ENCODE results near the gene CEPT1.

CEPT1 gene

DNA sequence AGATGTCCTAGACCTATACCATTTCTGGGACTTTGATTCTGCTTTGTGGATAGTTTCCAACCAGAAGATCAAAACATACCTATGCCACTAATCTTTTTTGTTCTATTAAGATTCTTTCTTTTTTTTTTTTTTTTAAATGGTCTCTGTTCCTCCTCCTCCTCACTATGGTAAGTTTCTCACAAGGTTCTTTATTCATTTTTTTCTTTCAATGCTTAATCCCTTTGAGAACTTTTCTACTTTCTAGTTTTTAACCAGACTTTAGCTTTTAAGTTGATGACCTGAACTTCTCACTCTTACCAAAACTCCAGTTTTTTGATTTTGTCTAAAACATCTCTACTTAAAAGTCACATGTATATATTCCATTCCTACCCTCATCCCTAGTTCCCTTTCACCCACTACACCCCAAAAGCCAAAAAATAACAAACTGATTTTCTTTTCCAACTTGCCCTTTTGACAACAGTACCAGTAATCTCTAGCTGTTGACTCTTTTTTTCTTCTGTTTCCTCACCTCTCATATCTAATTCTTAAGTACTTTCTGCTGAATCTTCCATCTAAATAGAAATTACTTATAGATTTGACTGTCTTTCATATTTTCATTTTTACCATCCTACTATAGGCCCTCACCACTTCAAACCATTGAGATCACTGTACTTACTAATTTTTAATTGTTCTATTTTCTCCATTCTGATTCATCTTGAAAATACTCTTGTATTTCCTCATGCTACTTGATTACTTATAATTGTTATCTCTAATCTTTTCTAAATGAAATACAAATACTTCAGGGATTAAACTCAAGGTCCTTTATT lies 6.1 kb downstream of the CEPT1 start:
- Histone ChIP-seq H3K36me3 (ENCODE audit: control insufficient read depth, insufficient read depth, low read length) (peaks cover 5% of the 10 kb centered on the region; the same call in 1 of the 2 replicates), H3K9me3 (ENCODE audit: control insufficient read depth, insufficient read depth, low read length) (no peaks in the 10 kb centered on the region), H3K27ac (ENCODE audit: low read length) (no peak overlapping the region), H3K27me3 (ENCODE audit: control insufficient read depth, insufficient read depth, low read length) (no peaks in the 10 kb centered on the region), H3K4me1 (ENCODE audit: control insufficient read depth, insufficient read depth, low read length) (no peaks in the 10 kb centered on the region), H3K4me3 (ENCODE audit: low read length) (no peak overlapping the region)
- no peak for DNase-seq (ENCODE audit: low read depth, low spot score)

DNA sequence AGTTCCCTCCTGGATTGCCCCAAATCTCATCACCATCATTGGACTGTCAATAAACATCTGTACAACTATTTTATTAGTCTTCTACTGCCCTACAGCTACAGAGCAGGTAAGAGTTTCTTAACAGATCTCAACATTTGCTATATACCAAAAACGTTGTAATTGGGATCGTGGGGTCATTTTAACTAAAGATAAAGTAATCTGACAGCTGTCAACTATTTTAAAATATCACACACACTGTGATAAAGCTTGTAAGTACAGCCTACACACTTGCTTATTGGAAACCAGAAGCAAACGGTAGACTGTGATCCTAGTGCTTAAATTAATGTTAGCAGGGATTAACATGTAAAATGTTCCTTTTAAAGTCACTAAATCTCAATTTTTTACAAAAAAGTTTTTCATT lies 7.9 kb downstream of the CEPT1 start:
- H3K36me3 ChIP-seq (ENCODE audit: control insufficient read depth, insufficient read depth, low read length), result peaks cover 5% of the 10 kb centered on the region; the same call in 1 of the 2 replicates
- no peak overlapping the region for H3K27ac ChIP-seq (ENCODE audit: low read length)
- H3K9me3 ChIP-seq (ENCODE audit: control insufficient read depth, insufficient read depth, low read length), result no peaks in the 10 kb centered on the region
- WGBS (ENCODE audit: insufficient coverage, insufficient read length), result no CpG with 5 or more reads among the region's 3 CpGs
- H3K4me1 ChIP-seq (ENCODE audit: control insufficient read depth, insufficient read depth, low read length), result no peaks in the 10 kb centered on the region
- DNase-seq (ENCODE audit: low read depth, low spot score), result no peak
- no peak overlapping the region for H3K4me3 ChIP-seq (ENCODE audit: low read length)
- H3K27me3 ChIP-seq (ENCODE audit: control insufficient read depth, insufficient read depth, low read length), result no peaks in the 10 kb centered on the region

DNA sequence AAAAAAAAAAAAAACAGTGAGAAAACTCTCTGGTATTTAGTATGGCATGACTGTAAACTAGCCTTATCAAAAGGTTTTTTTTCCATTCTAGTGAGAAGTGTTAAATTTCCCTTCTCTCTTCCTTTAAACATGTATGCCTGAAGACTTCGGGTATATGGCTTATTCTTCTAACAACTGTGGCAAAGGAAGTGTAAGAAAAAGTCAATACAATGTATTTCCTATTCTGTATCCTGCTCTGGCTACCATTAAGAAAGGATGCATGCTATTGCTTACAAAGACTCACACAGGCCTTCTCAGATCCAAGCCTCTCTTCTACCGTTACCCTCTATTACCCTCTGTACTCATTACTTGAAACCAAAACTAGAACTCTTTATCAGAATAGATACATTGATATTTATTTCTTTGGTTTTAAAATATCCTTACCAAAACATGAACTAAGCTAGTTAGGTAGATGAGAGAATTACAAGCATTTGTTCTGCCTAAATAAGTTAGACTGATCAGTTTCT lies 8.4 kb downstream of the CEPT1 start:
- no CpG with 5 or more reads among the region's 2 CpGs for WGBS (ENCODE audit: insufficient coverage, insufficient read length)
- no peaks in the 10 kb centered on the region for H3K9me3 ChIP-seq (ENCODE audit: control insufficient read depth, insufficient read depth, low read length)

DNA sequence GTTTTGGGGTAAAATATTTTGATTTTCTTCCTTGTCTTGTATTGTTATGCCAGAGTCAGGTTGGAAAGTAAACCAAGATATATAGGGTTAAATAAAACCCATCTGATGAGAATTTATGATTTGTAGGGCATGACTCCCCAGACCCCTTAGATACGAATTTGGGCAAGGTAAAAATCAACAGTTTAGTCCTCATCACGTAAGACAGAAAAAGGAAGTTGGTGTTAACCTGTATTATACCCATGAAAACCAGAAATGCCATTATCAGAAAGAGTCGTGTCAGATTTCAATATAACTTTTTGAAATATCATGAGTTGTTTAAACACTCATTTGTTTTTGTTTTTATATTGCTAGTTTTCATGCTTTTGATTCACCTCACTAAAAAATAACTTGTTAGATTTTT lies 11.8 kb downstream of the CEPT1 start:
- Histone ChIP-seq H3K4me1 (ENCODE audit: control insufficient read depth, insufficient read depth, low read length) (no peaks in the 10 kb centered on the region), H3K27me3 (ENCODE audit: control insufficient read depth, insufficient read depth, low read length) (no peaks in the 10 kb centered on the region), H3K9me3 (ENCODE audit: control insufficient read depth, insufficient read depth, low read length) (no peaks in the 10 kb centered on the region), H3K4me3 (ENCODE audit: low read length) (no peak overlapping the region), H3K36me3 (ENCODE audit: control insufficient read depth, insufficient read depth, low read length) (peaks cover 5% of the 10 kb centered on the region; the same call in 1 of the 2 replicates), H3K27ac (ENCODE audit: low read length) (no peak overlapping the region)
- DNase-seq (ENCODE audit: low read depth, low spot score), result no peak
- no CpG with 5 or more reads among the region's 3 CpGs for WGBS (ENCODE audit: insufficient coverage, insufficient read length)

More for the DNA sequence above, 8.4 kb downstream of the CEPT1 start:
- no peak overlapping the region for H3K27ac ChIP-seq (ENCODE audit: low read length)
- peaks cover 5% of the 10 kb centered on the region; the same call in 1 of the 2 replicates for H3K36me3 ChIP-seq (ENCODE audit: control insufficient read depth, insufficient read depth, low read length)
- H3K4me3 ChIP-seq (ENCODE audit: low read length), result no peak overlapping the region
- H3K27me3 ChIP-seq (ENCODE audit: control insufficient read depth, insufficient read depth, low read length), result no peaks in the 10 kb centered on the region
- DNase-seq (ENCODE audit: low read depth, low spot score), result no peak
- no peaks in the 10 kb centered on the region for H3K4me1 ChIP-seq (ENCODE audit: control insufficient read depth, insufficient read depth, low read length)

DNA sequence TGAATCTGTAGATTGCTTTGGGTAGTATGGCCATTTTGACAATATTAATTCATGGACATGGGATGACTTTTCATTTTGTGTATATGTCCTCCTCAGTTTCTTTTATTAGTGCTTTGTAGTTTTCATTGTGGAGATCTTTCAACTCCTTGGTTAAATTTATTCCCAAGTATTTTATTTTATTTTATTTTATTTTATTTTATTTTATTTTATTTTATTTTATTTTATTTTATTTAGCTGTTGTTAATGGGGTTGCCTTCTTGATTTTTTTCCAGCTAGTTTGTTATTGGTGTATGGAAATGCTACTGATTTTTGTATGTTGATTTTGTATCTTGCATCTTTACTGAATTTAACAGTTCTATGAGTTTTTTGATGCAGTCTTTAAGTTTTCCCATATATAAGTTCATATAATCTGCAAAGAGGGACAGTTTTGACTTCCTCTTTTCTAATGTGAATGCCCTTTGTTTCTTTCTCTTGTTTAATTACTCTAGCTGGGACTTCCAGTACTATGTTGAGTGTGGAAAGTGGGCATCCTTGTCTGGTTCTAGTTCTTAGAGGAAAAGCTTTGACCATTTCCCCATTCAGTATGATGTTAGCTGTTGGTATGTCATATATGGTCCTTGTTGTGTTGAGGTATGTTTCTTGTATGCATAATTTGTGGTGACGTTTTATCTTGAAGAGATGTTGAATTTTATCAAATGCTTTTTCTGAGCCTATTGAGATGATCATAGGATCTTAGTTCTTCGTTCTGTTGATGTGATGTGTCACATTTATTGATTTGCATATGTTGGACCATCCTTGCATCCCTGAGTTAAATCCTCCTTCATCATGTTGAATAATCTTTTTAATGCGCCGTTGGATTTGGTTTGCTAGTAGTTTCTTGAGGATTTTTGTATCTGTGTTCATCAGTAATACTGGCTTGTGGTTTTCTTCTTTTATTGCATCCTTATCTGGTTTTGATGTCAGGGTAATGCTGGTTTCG lies 14.3 kb downstream of the CEPT1 start:
- Histone ChIP-seq H3K4me3 (ENCODE audit: low read length) (no peak overlapping the region), H3K27ac (ENCODE audit: low read length) (no peak overlapping the region), H3K27me3 (ENCODE audit: control insufficient read depth, insufficient read depth, low read length) (no peaks in the 10 kb centered on the region), H3K4me1 (ENCODE audit: control insufficient read depth, insufficient read depth, low read length) (no peaks in the 10 kb centered on the region), H3K36me3 (ENCODE audit: control insufficient read depth, insufficient read depth, low read length) (no peaks in the 10 kb centered on the region), H3K9me3 (ENCODE audit: control insufficient read depth, insufficient read depth, low read length) (no peaks in the 10 kb centered on the region)
- no CpG with 5 or more reads among the region's 5 CpGs for WGBS (ENCODE audit: insufficient coverage, insufficient read length)
- no peak for DNase-seq (ENCODE audit: low read depth, low spot score)

DNA sequence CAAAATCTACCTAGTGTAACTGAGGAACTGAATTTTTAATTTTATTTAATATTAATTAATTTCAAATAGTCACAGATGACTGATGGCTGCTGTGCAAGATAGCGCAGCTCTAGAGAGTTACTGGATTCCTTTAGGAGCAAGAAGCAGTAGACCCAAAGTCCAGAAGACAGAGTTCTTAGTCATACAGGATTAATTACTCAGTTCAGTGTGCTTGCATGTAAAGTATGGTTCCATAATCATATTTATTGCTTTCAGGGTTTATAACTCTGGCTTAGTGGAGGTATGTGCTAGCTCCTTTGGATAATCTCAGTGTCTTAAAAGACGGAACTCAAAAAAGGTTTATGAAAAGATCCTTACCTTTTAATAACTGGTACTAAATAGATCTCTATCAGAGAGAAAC lies 17.4 kb downstream of the CEPT1 start:
- H3K27me3 ChIP-seq (ENCODE audit: control insufficient read depth, insufficient read depth, low read length), result no peaks in the 10 kb centered on the region
- DNase-seq (ENCODE audit: low read depth, low spot score), result no peak
- no CpG with 5 or more reads among the region's 2 CpGs for WGBS (ENCODE audit: insufficient coverage, insufficient read length)
- H3K9me3 ChIP-seq (ENCODE audit: control insufficient read depth, insufficient read depth, low read length), result no peaks in the 10 kb centered on the region
- no peak overlapping the region for H3K4me3 ChIP-seq (ENCODE audit: low read length)
- H3K27ac ChIP-seq (ENCODE audit: low read length), result no peak overlapping the region
- no peaks in the 10 kb centered on the region for H3K4me1 ChIP-seq (ENCODE audit: control insufficient read depth, insufficient read depth, low read length)
- H3K36me3 ChIP-seq (ENCODE audit: control insufficient read depth, insufficient read depth, low read length), result no peaks in the 10 kb centered on the region

DNA sequence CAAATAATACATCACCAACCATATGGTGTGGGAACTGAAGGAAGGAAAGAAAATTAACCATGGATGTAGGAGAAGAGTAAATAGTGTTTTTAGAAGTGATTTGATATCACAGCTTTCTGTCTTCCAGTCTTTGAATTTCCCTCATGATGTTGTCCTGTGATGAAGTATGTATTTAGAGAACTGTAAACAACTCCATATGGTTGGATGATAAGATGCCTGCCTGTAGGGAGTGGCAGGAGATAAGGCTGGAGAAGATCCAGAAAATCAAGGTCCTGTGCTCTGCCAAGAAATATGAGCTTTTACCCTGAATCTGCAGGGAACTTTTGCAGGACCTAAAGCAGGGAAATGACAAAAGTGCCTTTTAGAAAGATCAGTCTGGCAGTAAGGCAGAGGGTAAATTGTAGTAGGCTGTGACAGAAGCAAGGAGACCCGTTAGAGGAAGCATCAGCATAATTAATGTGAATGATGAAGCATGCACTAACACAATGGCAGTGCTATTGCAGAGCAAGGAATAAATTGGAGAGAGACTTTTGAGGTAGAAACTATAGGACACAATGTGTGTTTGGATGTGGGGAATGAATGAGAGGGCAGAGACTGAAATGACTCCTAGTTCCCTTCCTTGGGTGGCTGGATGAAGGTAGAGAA lies 21.9 kb downstream of the CEPT1 start:
- H3K4me3 ChIP-seq (ENCODE audit: low read length), result no peak overlapping the region
- H3K36me3 ChIP-seq (ENCODE audit: control insufficient read depth, insufficient read depth, low read length), result no peaks in the 10 kb centered on the region
- DNase-seq (ENCODE audit: low read depth, low spot score), result no peak
- no peaks in the 10 kb centered on the region for H3K27me3 ChIP-seq (ENCODE audit: control insufficient read depth, insufficient read depth, low read length)
- no peaks in the 10 kb centered on the region for H3K4me1 ChIP-seq (ENCODE audit: control insufficient read depth, insufficient read depth, low read length)
- no peak overlapping the region for H3K27ac ChIP-seq (ENCODE audit: low read length)
- no peaks in the 10 kb centered on the region for H3K9me3 ChIP-seq (ENCODE audit: control insufficient read depth, insufficient read depth, low read length)
- WGBS (ENCODE audit: insufficient coverage, insufficient read length), result no CpG with 5 or more reads among the region's 1 CpG

DNA sequence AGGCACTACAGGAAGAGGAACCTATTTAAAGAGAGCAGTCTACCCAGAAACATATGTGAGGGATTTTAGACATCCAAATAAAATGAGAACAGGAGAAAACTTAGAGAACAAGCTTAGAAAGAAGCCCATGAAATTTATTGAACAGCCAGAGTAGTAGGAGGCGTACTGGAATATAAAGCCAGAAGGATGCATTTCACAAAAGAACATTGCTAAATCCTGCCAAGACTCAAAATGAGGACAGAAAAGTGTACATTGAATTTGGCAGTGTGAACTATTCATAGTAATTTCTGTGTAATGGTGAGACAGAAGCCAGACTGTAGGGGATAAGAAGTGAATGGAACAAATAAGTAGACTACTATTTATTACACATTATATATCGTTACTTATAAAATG lies 22.5 kb downstream of the CEPT1 start:
- H3K27me3 ChIP-seq (ENCODE audit: control insufficient read depth, insufficient read depth, low read length), result no peaks in the 10 kb centered on the region
- no peaks in the 10 kb centered on the region for H3K9me3 ChIP-seq (ENCODE audit: control insufficient read depth, insufficient read depth, low read length)
- no peak overlapping the region for H3K27ac ChIP-seq (ENCODE audit: low read length)
- no peak overlapping the region for H3K4me3 ChIP-seq (ENCODE audit: low read length)
- no peak for DNase-seq (ENCODE audit: low read depth, low spot score)
- no peaks in the 10 kb centered on the region for H3K4me1 ChIP-seq (ENCODE audit: control insufficient read depth, insufficient read depth, low read length)
- WGBS (ENCODE audit: insufficient coverage, insufficient read length), result no CpG with 5 or more reads among the region's 2 CpGs
- no peaks in the 10 kb centered on the region for H3K36me3 ChIP-seq (ENCODE audit: control insufficient read depth, insufficient read depth, low read length)

DNA sequence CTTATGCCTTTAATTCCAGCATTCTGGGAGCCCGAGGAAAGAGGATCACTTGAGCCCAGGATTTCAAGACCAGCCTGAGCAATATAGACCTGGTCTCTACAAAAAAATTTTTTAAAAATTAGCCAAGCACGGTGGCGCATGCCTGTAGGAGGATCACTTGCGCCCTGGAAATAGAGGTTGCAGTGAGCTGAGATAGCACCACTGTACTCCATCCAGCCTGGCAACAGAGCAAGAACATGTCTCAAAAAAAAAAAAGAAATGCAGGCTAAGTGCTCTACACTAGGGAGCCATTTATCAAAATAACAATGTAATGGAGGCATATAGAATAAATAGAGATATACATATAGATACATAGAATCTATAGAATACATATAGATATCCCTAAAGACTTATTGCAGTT lies 23.3 kb downstream of the CEPT1 start:
- no peak for DNase-seq (ENCODE audit: low read depth, low spot score)
- no CpG with 5 or more reads among the region's 4 CpGs for WGBS (ENCODE audit: insufficient coverage, insufficient read length)

DNA sequence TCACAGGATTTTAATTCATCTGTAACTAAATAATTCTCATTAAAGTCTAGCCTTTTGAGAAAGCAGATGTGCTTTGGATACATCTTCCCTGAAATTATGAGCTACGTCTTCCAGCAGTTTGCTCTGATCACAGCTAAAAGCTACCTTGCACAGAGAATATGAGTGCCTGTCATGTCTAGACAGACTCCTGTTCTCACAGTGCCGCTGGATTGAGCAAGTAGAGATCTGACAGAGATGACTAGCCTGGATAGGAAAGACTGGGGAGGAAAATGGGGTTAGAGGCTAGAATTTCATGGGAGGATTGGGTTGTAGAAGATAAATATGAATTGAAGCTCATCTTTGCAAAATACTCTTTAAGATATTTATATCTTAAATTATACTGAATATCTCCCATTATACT lies 24.1 kb downstream of the CEPT1 start:
- no peak overlapping the region for H3K4me3 ChIP-seq (ENCODE audit: low read length)
- H3K27ac ChIP-seq (ENCODE audit: low read length), result no peak overlapping the region
- no peaks in the 10 kb centered on the region for H3K36me3 ChIP-seq (ENCODE audit: control insufficient read depth, insufficient read depth, low read length)
- no CpG with 5 or more reads among the region's 2 CpGs for WGBS (ENCODE audit: insufficient coverage, insufficient read length)
- H3K9me3 ChIP-seq (ENCODE audit: control insufficient read depth, insufficient read depth, low read length), result no peaks in the 10 kb centered on the region
- no peaks in the 10 kb centered on the region for H3K27me3 ChIP-seq (ENCODE audit: control insufficient read depth, insufficient read depth, low read length)
- no peak for DNase-seq (ENCODE audit: low read depth, low spot score)
- H3K4me1 ChIP-seq (ENCODE audit: control insufficient read depth, insufficient read depth, low read length), result no peaks in the 10 kb centered on the region

More for the DNA sequence above, 23.3 kb downstream of the CEPT1 start:
- no peak overlapping the region for H3K4me3 ChIP-seq (ENCODE audit: low read length)
- no peaks in the 10 kb centered on the region for H3K36me3 ChIP-seq (ENCODE audit: control insufficient read depth, insufficient read depth, low read length)
- H3K27me3 ChIP-seq (ENCODE audit: control insufficient read depth, insufficient read depth, low read length), result no peaks in the 10 kb centered on the region
- no peaks in the 10 kb centered on the region for H3K9me3 ChIP-seq (ENCODE audit: control insufficient read depth, insufficient read depth, low read length)
- H3K4me1 ChIP-seq (ENCODE audit: control insufficient read depth, insufficient read depth, low read length), result no peaks in the 10 kb centered on the region
- no peak overlapping the region for H3K27ac ChIP-seq (ENCODE audit: low read length)

Measured in iPS DF 6.9 (cell line).